Upper lobe of left lung (tissue), 6 donors: ENCODE data around the gene BAG5. TPM values are rescaled to one million over a fixed set of nuclear protein-coding genes. Genes with fewer than 3 reads are reported as not detected.
"Not testable (repeated sequence)": the region's sequence is repeated elsewhere in the genome, so short reads cannot be mapped to it uniquely, and the experiment has no call there.

ENCODE experiments used
- ATAC-seq, 2 donors: fragments of 200-7000 bp; cut with Tn5 transposase; one replicate each; pipeline ENCODE4 v1.9.1; 2022; ENCODE audit warnings: mild to moderate bottlenecking in 2 of 2, moderate library complexity in 2 of 2; ENCODE audit not compliant: low FRiP score in 2 of 2
- DNase-seq, 2 donors: peaks; one replicate each; pipeline ENCODE4 v3.0.0-alpha.2; 2019 to 2020
- H3K27ac ChIP-seq, 4 donors: fragments of 200-600 bp; sonication (generic); one replicate each; pipeline ENCODE4 v1.5.1; 2016 to 2019
- H3K27me3 ChIP-seq, 4 donors: fragments of 200-600 bp; sonication (generic); one replicate each; pipeline ENCODE4 v1.5.1; 2017 to 2019
- H3K36me3 ChIP-seq, 4 donors: fragments of 200-600 bp; sonication (generic); one replicate each; pipeline ENCODE4 v1.5.1; 2016 to 2019
- H3K4me1 ChIP-seq, 4 donors: fragments of 200-600 bp; sonication (generic); one replicate each; pipeline ENCODE4 v1.5.1; 2018 to 2019
- H3K4me3 ChIP-seq, 4 donors: fragments of 200-600 bp; sonication (generic); one replicate each; pipeline ENCODE4 v1.5.1; 2017 to 2019; ENCODE audit warnings: mild to moderate bottlenecking in 2 of 4, moderate library complexity in 1 of 4
- H3K9me3 ChIP-seq, 4 donors: fragments of 200-600 bp; sonication (generic); one replicate each; pipeline ENCODE4 v1.5.1; 2018 to 2019
- CTCF ChIP-seq, 6 experiments: fragments of 450-650 bp in 4 of 6; fragments of 200-600 bp in 2 of 6; sonication (generic) in 2 of 6; IDR thresholded peaks; one replicate each; pipeline ENCODE4 v1.5.1; 2016 to 2019; ENCODE audit warnings: antibody characterized with exemption in 6 of 6
- EP300 ChIP-seq, 4 donors: sonication (generic); formaldehyde crosslinking; IDR thresholded peaks; one replicate each; pipeline ENCODE4 v1.5.1; 2017; ENCODE audit warnings: antibody characterized with exemption in 4 of 4, control low read depth in 2 of 4
- POLR2A ChIP-seq, 4 donors: fragments of 450-650 bp; IDR thresholded peaks; one replicate each; pipeline ENCODE4 v1.5.1; 2016 to 2017; ENCODE audit warnings: antibody characterized with exemption in 4 of 4, mild to moderate bottlenecking in 2 of 4
- POLR2AphosphoS5 ChIP-seq, 2 donors: sonication (generic); formaldehyde crosslinking; IDR thresholded peaks; one replicate each; pipeline ENCODE4 v1.5.1; 2017; ENCODE audit warnings: antibody characterized with exemption in 2 of 2
- WGBS, 2 donors: methylation state at CpG; one replicate each; pipeline ENCODE4 v1.1.5; 2017 to 2018; 5-methylcytosine and 5-hydroxymethylcytosine counted together
- total RNA-seq, 6 donors: library from RNA; depleted of rRNA in 4 of 6; stranded (reverse); fragments of >200 nt in 4 of 6; gene quantifications; one replicate each; pipeline versions ENCODE4 v1.1.0 to v1.2.1, GENCODE V29; 2016 to 2021
- donor health status: DM: no; HTN: no; CAD: no; lungs with moderate emphysema.
- donor health status: DM: no; HTN: yes; CAD: no; lungs with severe emphysema.

Gene BAG5, protein sequence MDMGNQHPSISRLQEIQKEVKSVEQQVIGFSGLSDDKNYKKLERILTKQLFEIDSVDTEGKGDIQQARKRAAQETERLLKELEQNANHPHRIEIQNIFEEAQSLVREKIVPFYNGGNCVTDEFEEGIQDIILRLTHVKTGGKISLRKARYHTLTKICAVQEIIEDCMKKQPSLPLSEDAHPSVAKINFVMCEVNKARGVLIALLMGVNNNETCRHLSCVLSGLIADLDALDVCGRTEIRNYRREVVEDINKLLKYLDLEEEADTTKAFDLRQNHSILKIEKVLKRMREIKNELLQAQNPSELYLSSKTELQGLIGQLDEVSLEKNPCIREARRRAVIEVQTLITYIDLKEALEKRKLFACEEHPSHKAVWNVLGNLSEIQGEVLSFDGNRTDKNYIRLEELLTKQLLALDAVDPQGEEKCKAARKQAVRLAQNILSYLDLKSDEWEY
- total RNA-seq, result 10 to 100 TPM; 12.6 to 36.9 (median 27.1) TPM

- WGBS, 2 donors, result 0 to 3% methylated on average over 16 to 17 of the region's 109 CpGs
These were observed at the start of gene BAG5, which contains the start of gene COA8 for GRCh38 chr14:103562429-103563225. BAG5 (minus strand) TSS chr14:103562657; CDS start chr14:103561164, 1,493 bp downstream. COA8 (plus strand) TSS chr14:103562960; CDS start chr14:103563002, 42 bp downstream.

GRCh38 chr14:103611215-103611614 is 48.8 kb upstream of the BAG5 start:
- no peaks in the 10 kb centered on the region for H3K36me3 ChIP-seq
- WGBS, 2 donors, result 95 to 100% methylated on average over 2 of the region's 2 CpGs
- ATAC-seq (no peak), DNase-seq (no peak)
- H3K4me1 ChIP-seq, result peaks cover 14 to 20% (median 20%) of the 10 kb centered on the region in 4 donors
- no peak for TF ChIP-seq EP300 (IDR thresholded peaks at IDR 0.05)
- no peak for TF ChIP-seq POLR2AphosphoS5 (IDR thresholded peaks at IDR 0.05)
- no peak for TF ChIP-seq POLR2A (IDR thresholded peaks at IDR 0.05)
- peaks cover 0 to 8% (median 0%) of the 10 kb centered on the region in 4 donors for H3K27me3 ChIP-seq
- no peak overlapping the region for H3K4me3 ChIP-seq
- H3K9me3 ChIP-seq, result peaks cover 6 to 9% (median 8%) of the 10 kb centered on the region in 4 donors
- H3K27ac ChIP-seq, result no peak overlapping the region

More at GRCh38 chr14:103562429-103563225, at the start of gene BAG5, which contains the start of gene COA8:
- H3K27me3 ChIP-seq, result no peaks in the 10 kb centered on the region
- H3K4me3 ChIP-seq, result peak within 1 kb of the TSS; percentile 84 to 99 (median 98)
- no peaks in the 10 kb centered on the region for H3K9me3 ChIP-seq
- ATAC-seq (peak; percentile 90 to 93), DNase-seq (peak; percentile 88 to 98)
- peaks cover 43 to 62% (median 54%) of the 10 kb centered on the region in 4 donors for H3K4me1 ChIP-seq
- peaks cover 8 to 34% (median 16%) of the 10 kb centered on the region in 4 donors for H3K36me3 ChIP-seq
- peak within 1 kb of the TSS; percentile 91 to 99 (median 98) for H3K27ac ChIP-seq
- TF ChIP-seq CTCF (IDR thresholded peaks at IDR 0.05), result peak in 3 of 6 experiments; percentile 36 to 48 (median 44)
- TF ChIP-seq POLR2AphosphoS5 (IDR thresholded peaks at IDR 0.05), result peak; percentile 78 to 83
- TF ChIP-seq EP300 (IDR thresholded peaks at IDR 0.05), result no peak
- TF ChIP-seq POLR2A (IDR thresholded peaks at IDR 0.05), result peak in 3 of 4 donors; percentile 29 to 91 (median 88)

DNA sequence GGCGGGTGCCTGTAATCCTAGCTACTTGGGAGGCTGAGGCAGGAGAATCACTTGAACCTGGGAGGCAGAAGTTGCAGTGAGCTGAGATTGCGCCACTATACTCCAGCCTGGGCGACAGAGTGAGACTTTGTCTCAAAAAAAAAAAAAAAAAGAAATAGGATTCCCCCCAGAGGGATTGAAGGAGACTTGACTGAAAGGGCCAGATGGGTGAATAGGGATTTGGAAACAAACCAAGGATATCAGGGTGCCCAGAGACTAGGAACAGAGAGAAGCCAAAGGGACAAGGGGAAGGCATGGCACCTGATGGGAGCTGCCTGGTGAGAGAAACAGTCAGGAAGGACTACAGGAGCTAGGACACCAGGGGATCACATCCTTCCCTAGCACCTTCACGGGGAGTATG is 46.6 kb upstream of the BAG5 start:
- not testable (repeated sequence) for DNase-seq, H3K27me3 ChIP-seq, ATAC-seq, H3K9me3 ChIP-seq, H3K4me3 ChIP-seq, H3K27ac ChIP-seq, H3K36me3 ChIP-seq
- peaks cover 14 to 20% (median 20%) of the 10 kb centered on the region in 4 donors for H3K4me1 ChIP-seq
- 93% methylated on average over 4 of the region's 4 CpGs for WGBS, 2 donors

- H3K4me1 ChIP-seq, result peaks cover 14 to 20% (median 20%) of the 10 kb centered on the region in 4 donors
- H3K27ac ChIP-seq, result no peak overlapping the region
- DNase-seq (no peak), ATAC-seq (no peak)
- WGBS, 2 donors, result 15 to 30% methylated on average over 15 of the region's 15 CpGs
- TF ChIP-seq POLR2A (IDR thresholded peaks at IDR 0.05) (no peak), POLR2AphosphoS5 (IDR thresholded peaks at IDR 0.05) (no peak), CTCF (IDR thresholded peaks at IDR 0.05) (no peak), EP300 (IDR thresholded peaks at IDR 0.05) (no peak)
- peaks cover 6 to 9% (median 8%) of the 10 kb centered on the region in 4 donors for H3K9me3 ChIP-seq
- H3K27me3 ChIP-seq, result peaks cover 0 to 8% (median 0%) of the 10 kb centered on the region in 4 donors
- H3K4me3 ChIP-seq, result peak overlapping the region in 2 of 4 donors; percentile 30 to 36
- no peaks in the 10 kb centered on the region for H3K36me3 ChIP-seq
These were observed 45.4 kb upstream of the BAG5 start for GRCh38 chr14:103607822-103608221.

DNA sequence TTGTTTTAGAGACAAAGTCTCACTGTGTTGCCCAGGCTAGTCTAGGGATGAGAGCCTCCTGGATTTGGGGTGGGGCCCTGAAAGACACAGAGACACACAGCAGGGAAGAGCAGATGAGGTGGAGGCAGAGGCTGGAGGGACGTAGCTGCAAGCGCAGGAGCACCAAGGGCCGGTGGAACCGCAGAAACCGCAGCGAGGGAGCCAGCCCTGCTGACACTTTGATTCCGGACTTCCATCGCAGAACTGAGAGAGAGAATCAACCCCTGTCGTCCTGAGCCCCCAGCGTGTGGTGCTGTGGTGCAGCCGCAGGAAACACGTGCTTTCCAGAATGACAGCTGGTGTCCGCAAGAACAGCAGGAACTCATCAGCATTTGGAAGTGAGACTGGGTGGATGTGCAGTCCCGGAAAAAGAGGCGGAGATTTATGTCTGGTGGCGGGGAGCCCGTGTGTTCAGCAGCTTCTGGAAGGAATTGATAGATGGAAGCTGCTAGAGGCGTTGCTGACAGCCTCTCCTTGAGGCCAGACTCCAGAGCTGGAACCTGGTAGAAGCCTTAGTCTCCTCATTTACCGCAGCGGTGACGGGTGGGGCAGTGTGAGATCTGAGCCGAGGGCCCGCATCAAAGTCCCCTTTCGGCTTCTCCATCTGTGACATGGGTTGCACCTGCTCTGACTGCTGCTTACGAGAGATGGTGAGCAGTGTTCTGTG is 44.7 kb upstream of the BAG5 start:
- peaks cover 14 to 20% (median 20%) of the 10 kb centered on the region in 4 donors for H3K4me1 ChIP-seq
- 4 to 17% methylated on average over 5 to 25 of the region's 25 CpGs for WGBS, 2 donors
- peak in 1 of 2 donors; percentile 69 for DNase-seq

More for the DNA sequence above, 44.7 kb upstream of the BAG5 start:
- H3K36me3 ChIP-seq, result no peaks in the 10 kb centered on the region
- peaks cover 0 to 8% (median 0%) of the 10 kb centered on the region in 4 donors for H3K27me3 ChIP-seq
- ATAC-seq, result peak; percentile 72 to 96
- peaks cover 6 to 9% (median 8%) of the 10 kb centered on the region in 4 donors for H3K9me3 ChIP-seq
- H3K27ac ChIP-seq, result peak overlapping the region in 1 of 4 donors; percentile 25
- H3K4me3 ChIP-seq, result peak overlapping the region in 3 of 4 donors; percentile 3 to 36 (median 30)
- TF ChIP-seq EP300 (IDR thresholded peaks at IDR 0.05), result peak in 1 of 4 donors; percentile 81
- peak in 3 of 6 experiments; percentile 7 to 30 (median 29) for TF ChIP-seq CTCF (IDR thresholded peaks at IDR 0.05)
- peak; percentile 93 for TF ChIP-seq POLR2AphosphoS5 (IDR thresholded peaks at IDR 0.05)
- no peak for TF ChIP-seq POLR2A (IDR thresholded peaks at IDR 0.05)
